ENCODE measurements around the gene MRGPRX3. TPM values are rescaled to one million over a fixed set of nuclear protein-coding genes. Genes with fewer than 3 reads are reported as not detected.

Gene MRGPRX3
- total and polyA plus RNA-seq, 2 donors (not counting 3 experiments of a cell fraction or from before 2014, with no cell fraction given), result not detected

DNA sequence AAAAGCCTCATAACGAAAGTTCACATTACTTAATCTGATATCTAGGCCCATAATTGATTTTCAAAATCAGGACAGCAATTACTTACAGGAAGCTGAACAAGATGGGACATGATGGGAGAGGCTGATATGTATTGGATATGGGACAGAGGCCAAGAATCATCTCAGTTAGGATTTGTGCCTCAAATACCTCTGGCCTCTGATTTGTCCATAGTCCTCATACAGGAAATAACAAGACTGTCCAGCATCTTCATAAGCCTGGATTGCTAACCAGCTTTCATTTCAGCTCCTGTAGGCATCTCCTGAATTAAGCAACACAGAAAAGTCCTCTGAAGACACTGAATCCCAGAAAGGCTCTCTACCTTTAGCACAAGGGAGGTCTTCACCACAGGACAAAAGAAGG lies 36.0 kb downstream of the MRGPRX3 start:
- Histone ChIP-seq H3K4me2 (ENCODE audit: insufficient read depth, low read length) (no peak overlapping the region), H3K36me3 (ENCODE audit: control insufficient read depth in 2 of 2, extremely low read depth in 1 of 2, insufficient read depth in 2 of 2, low read length in 2 of 2) (no peaks in the 10 kb centered on the region), H3K9me3 (replicated peaks; ENCODE audit: control insufficient read depth, insufficient read depth, low read length) (no peaks in the 10 kb centered on the region), H2AFZ (ENCODE audit: low read depth, low read length) (no peak overlapping the region), H3K27ac (ENCODE audit: insufficient read depth, low read depth, low read length) (no peak overlapping the region), H3K79me2 (ENCODE audit: control insufficient read depth, insufficient read depth, low read length) (no peaks in the 10 kb centered on the region), H3K27me3 (ENCODE audit: control insufficient read depth in 2 of 2, insufficient read depth in 2 of 2, low read length in 2 of 2) (peaks cover 0 to 3% of the 10 kb centered on the region in 2 experiments), H3K9me1 (replicated peaks; ENCODE audit: control insufficient read depth, extremely low read depth, insufficient read depth, low read length) (no peaks in the 10 kb centered on the region), H3K4me3 (replicated peaks in 1 of 3; ENCODE audit: insufficient read depth in 1 of 3, low read depth in 1 of 3, low read length in 3 of 3) (no peak overlapping the region), H3K4me1 (ENCODE audit: control insufficient read depth, extremely low read depth, insufficient read depth, low read length) (no peaks in the 10 kb centered on the region), H3K9ac (replicated peaks; ENCODE audit: extremely low read depth, insufficient read depth, low read length) (no peak overlapping the region), H4K20me1 (replicated peaks; ENCODE audit: control insufficient read depth, extremely low read depth, insufficient read depth, low read length) (no peaks in the 10 kb centered on the region)
- FAIRE-seq (no peak), DNase-seq (ENCODE audit: low read depth, low spot score) (no peak)
- CTCF ChIA-PET, result no interaction called here
- dilution Hi-C loops (cut with MboI; ENCODE audit: extremely low pct_ligation_motif_present, low sequenced_read_pairs), result no loop called here
- POLR2A ChIA-PET, result no interaction called here
- BruUV-seq (replicated peaks), result no TSS peak
- TF ChIP-seq, protein P1, sequence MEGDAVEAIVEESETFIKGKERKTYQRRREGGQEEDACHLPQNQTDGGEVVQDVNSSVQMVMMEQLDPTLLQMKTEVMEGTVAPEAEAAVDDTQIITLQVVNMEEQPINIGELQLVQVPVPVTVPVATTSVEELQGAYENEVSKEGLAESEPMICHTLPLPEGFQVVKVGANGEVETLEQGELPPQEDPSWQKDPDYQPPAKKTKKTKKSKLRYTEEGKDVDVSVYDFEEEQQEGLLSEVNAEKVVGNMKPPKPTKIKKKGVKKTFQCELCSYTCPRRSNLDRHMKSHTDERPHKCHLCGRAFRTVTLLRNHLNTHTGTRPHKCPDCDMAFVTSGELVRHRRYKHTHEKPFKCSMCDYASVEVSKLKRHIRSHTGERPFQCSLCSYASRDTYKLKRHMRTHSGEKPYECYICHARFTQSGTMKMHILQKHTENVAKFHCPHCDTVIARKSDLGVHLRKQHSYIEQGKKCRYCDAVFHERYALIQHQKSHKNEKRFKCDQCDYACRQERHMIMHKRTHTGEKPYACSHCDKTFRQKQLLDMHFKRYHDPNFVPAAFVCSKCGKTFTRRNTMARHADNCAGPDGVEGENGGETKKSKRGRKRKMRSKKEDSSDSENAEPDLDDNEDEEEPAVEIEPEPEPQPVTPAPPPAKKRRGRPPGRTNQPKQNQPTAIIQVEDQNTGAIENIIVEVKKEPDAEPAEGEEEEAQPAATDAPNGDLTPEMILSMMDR (IDR thresholded peaks at IDR 0.05; ENCODE audit: extremely low read depth in 1 of 2, insufficient read depth in 1 of 2, low read depth in 1 of 2, low read length in 2 of 2), result no peak
- TF ChIP-seq, protein P2, sequence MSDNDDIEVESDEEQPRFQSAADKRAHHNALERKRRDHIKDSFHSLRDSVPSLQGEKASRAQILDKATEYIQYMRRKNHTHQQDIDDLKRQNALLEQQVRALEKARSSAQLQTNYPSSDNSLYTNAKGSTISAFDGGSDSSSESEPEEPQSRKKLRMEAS (IDR thresholded peaks at IDR 0.05; ENCODE audit: insufficient read depth, insufficient read length), result no peak
- TF ChIP-seq GATA2 (IDR thresholded peaks at IDR 0.05; ENCODE audit: insufficient read depth, insufficient read length, low read depth, low read length), result no peak
- TF ChIP-seq EZH2 (IDR thresholded peaks at IDR 0.05; ENCODE audit: borderline replicate concordance, low read depth, low read length, severe bottlenecking), result no peak
- TF ChIP-seq MYC (IDR thresholded peaks at IDR 0.05; ENCODE audit: low read depth, low read length), result no peak
- TF ChIP-seq FOS (IDR thresholded peaks at IDR 0.05; ENCODE audit: borderline replicate concordance, insufficient read depth, low read length), result no peak
- no peak for TF ChIP-seq POLR2AphosphoS5 (IDR thresholded peaks at IDR 0.05; ENCODE audit: insufficient read depth, low read depth, low read length)
- TF ChIP-seq JUN (IDR thresholded peaks at IDR 0.05; ENCODE audit: borderline replicate concordance, insufficient read depth, insufficient read length, low read depth), result no peak
- no peak for TF ChIP-seq POLR2A (IDR thresholded peaks at IDR 0.05; ENCODE audit: low read depth, low read length)
- intact Hi-C loops (cut with micrococcal nuclease), result no loop called here

Measured in endothelial cell of umbilical vein (primary cell).